HG03097 (cell line): ENCODE measurements around the gene DPY30.

Experiments
- ATAC-seq: cut with Tn5 transposase; IDR thresholded peaks from one replicate; pipeline ENCODE4 v1.9.1; 2021; ENCODE audit not compliant: unreplicated experiment, low FRiP score

DPY30 gene

GRCh38 chr2:31979018-31979417, 60.6 kb downstream of the DPY30 start:
- ATAC-seq, result no peak

GRCh38 chr2:31978436-31978835, 61.2 kb downstream of the DPY30 start:
- no peak for ATAC-seq
